Hematopoietic multipotent progenitor cell treated with erythropoietin and hydrocortisone succinate and interleukin-3 and kit ligand, for 17 days (in vitro differentiated cells): ENCODE data around the gene RNU7-1.
A peak's percentile ranks its signal among the peaks of the same experiment; 100 is the strongest.

Experiments
- DNase-seq: peaks from one replicate; pipeline ENCODE4 v3.0.0-alpha.2; 2015; ENCODE audit warnings: low spot score

RNU7-1 gene

DNA sequence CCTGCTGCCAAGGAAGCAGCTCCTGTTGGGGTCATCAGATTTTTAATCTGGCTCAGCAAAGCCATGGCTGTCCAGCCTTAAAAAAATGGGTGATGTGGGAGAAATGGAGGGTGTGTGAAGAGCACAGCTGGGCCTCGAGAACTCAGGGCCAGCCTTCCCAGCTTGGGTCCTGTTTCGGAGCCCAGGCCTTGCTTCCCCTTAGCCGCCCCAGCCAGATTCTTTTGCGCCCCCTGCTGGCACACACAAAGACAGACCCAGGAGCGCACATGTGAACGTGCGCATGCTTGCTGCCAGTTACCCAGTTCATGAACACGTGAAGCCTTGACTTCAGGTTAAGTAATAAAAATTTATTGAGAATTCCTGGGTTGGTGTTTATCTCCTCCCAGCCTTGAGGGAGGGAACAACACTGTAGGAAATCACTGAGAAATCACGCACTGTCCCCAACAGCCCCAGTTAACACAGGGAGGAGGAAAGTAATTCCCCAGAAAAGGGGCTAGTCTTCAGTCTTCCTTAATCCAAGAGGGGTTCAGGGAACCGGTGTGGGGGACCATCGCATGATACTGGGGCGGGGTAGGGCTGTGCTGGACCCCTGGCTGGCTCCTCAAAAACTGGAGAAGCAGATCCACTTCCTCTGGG, 21.5 kb downstream of the RNU7-1 start:
- DNase-seq, result peak; percentile 92

DNA sequence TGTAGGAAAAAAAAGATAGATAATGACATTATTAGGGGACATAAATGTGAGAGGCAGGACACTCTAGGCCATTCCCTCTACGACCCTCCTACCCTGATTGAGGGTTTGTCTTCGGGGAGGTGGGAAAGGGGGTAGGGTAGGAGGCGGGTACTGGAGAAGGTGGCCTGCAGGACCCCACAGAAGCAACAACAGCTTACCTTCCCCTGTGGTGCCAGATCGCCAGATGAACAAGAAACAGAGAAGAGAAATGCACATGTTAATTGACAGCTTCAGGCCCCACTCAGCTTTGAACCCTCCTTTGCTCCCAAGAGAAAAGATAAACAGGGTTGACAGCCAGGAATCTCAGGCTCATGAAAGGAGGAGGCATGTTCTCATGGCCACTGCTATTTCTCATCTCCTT, 22.1 kb downstream of the RNU7-1 start:
- no peak for DNase-seq

DNA sequence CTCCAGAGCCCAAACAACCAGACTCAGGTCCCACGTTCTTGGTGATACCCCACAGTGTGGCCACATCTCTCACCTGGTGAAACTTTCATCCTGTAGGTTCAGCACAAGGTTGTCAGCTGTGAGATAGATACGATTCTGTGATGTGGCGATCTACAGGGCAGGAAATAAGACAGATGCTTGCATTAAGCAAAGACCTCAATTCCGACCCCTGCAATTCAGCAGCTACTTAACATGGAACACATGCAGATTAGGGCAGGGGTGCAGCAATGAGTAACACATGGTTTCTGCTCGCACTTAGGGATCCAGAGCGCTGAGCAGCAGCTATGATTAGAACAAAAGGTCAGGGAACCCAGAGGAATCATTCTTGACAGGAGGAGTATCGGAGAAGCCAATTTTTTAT, 22.7 kb downstream of the RNU7-1 start:
- no peak for DNase-seq

DNA sequence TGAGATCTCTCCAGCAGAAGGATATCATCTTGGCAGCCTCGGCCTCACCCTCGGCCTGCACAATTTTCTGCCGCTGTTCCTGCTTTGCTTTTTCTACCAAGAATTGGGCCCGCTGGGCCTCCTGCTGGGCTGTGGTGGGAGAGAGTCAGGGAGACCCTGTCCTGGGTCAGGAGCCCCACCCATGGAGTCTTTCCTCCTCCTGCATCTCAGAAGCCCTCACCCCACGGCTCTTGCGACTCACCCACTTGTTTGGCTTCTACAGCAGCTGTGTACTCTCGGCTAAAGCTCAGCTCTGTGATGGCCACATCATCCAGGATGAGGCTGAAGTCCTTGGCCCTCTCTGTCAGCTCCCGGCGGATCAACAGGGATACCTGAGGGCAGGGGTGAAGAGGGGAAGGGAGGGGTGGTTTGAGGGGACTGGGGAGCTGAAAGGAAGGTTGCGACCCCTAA, 24.1 kb downstream of the RNU7-1 start:
- DNase-seq, result no peak

DNA sequence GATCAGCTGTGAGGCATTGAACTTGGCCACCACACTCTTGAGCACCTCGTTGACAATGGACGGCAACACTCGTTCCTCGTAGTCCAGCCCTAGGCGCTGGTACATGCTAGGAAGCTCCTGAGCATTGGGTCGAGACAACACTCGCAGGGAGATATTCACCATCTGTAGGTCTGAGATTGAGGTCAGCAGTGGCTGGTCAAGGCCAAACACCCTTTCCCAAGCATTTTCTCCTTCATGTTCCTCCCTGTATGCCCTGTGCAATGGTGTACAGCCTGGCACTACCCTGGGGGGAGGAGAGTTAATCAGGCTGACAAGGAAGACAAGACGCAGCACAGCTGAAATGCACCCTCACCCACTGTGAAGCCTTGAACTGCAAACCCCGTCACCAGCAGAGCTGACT, 24.8 kb downstream of the RNU7-1 start:
- DNase-seq, result no peak

DNA sequence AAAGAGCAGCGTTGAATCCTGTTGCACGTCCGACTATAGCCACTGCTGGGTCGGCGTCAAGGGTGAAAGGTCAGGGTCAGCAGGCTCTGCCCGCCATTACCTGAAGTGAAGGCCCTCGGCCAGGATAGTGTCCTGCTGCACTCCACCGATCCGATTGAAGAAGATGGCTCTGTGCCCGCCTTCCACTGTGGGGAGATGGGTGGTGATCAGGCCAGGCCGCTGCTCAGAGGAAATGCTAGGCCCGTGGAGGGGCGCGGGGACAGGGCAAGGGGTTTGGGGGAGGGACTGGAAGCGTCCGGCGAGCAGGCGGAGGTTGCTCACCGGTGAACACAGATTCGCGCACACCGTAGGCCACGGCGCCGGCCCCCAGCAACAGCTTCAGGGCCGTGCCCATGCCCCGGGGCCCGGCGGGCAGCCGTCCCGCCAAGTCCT, 26.5 kb downstream of the RNU7-1 start:
- DNase-seq, result no peak

DNA sequence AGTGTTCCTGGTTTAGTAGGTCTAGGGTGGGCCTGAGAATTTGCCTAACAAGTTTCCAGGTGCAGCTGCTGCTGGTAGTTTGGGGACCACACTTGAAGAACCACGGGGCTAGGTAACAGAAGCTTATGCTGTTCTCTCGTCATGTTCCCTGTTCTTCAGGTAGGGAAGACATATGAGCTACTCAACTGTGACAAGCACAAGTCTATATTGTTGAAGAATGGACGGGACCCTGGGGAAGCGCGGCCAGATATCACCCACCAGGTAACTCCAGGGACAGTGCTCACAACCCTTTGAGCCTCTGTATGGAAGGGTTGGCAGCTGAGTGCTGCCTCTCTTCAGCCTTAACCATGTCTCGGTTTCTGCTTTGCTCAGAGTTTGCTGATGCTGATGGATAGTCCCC, 30.6 kb downstream of the RNU7-1 start:
- DNase-seq, result no peak

DNA sequence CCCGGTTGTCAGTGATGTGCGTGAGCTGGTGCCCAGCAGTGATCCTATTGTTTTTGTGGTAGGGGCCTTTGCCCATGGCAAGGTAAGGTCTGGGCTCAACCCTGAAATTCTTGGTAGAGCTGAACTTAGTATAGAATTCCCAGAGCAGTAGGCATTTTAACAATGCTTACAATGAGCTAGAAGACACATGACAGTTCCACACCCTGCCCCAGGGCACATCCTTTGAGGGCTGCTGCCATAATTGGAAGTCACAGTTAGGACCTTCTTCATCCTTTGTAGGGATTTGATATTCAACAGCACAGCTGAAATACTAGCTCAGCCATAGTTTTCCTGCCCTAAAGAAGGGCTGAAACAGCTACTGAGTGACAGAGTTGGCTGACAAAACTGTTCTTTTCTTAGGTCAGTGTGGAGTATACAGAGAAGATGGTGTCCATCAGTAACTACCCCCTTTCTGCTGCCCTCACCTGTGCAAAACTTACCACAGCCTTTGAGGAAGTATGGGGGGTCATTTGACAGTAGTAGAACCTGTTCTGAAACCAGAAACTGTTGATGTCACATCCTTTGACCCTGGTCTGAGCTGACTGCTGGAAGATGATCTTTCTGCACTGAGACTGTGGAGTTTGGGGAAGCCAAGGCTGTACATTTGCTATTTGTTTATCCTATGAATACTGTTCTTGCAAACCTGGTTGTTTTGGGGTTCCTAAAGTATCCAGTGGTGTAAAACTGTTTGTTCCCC, 31.8 kb downstream of the RNU7-1 start:
- DNase-seq, result no peak

DNA sequence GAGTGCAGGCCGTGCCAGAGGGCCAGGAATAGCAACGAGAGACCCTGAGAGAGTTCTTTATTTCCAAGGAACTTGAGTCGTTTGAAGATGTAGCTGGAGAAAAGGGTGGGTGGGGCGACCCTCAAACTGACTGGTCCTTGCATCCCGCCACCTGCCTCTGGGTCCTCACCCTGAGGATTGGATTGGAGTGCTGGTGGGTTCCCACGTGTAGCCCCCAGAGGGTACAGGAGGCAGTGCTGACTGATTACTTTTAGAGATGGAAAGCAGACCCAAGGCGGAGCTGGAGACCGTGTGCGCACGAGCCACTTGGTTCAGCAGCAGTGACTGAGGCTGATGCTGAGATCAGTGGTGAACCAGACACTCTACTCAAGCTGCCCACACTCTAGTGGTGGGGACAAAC, 34.0 kb downstream of the RNU7-1 start:
- no peak for DNase-seq

DNA sequence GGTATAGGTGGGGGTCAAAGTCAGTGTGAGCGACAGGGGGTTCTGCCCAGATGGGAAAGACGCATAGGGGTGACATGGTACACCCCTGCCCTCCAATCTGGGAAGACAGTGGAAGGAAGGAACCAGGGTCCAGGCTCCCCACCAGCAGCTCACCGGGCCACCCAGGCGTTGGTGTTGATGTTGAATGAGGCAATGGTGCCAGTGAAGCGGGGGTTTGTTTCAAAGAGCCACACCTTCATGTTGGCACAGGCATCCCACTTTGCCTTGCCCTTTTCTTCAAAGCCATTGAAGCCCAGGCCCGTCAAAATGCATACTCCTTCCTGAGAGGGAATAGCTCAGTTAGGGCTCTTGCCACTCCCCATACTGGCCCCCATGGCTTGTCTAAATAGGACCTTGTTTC, 34.6 kb downstream of the RNU7-1 start:
- no peak for DNase-seq

DNA sequence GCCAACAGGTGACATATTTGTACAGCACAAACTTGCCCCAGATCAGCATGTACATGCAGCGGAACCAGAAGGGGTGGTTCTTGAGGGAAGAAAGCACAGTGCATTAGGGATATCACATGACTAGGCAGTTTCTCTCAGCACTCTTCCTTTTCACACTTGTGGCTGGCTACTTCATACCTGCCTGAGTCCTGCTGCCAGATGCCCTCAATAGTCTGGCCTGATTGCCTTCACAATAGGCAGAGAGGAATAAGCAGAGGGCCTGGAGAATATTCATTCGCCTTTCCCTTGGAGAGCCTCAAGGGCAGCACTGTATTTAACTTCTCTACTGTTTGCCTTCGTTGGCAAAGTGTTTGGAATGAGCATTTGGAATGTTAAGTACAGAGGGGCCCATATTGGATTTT, 35.0 kb downstream of the RNU7-1 start:
- DNase-seq, result no peak

DNA sequence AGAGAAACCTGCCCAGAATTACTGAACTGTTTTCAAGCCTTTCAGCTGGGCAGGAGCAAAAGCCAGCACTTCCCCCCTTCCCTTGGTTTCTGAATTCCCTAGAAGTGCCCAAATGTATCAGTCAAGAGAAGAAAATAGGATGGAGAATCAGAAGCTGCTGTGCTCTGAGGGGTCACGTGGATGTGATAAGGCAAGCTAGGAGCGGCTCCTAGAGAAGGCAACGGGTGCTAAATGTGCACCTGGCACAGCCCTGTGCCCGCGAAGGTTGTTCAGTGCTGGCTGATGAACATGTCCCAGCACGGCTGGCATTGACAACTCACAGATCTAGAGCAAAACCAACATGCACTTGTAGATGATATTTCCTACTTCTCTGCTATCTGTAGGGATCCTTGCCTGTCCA, 35.4 kb downstream of the RNU7-1 start:
- DNase-seq, result no peak

DNA sequence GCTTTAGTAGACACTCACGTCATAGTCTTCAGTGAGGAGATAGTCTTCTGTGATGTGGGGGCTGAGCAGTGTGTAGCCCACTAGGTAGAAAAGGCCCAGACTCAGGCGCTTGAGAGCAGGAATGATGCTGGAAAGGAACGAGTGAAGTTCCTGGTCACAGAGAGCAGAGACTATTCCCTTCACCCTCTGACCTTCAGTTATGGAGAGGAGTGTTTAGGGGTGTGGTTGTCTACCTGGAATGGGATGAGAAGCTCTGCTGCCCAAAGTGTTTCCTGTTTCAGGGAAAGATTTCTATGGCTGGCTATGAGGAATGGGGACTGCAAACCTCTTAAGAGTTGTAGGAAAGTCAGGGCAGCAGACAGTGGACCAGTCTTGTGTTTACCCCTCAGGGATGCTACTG, 35.8 kb downstream of the RNU7-1 start:
- DNase-seq, result no peak

DNA sequence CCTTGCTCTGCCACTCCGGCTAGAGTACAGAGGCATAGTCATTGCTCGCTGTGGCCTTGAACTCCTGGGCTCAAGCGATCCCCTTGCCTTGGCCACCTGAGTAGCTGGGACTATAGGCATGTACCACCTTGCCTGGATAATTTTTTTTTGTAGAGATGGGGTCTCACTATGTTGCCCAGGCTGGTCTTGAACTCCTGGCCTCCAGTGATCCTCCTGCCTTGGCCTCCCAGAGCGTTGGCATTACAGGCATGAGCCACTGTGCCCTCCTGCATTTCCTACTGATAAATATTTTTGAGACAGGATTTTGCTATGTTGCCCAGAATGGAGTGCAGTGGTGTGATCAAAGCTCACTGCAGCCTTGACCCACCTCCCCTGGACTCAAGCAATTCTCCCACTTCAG, 36.5 kb downstream of the RNU7-1 start:
- DNase-seq, result no peak

DNA sequence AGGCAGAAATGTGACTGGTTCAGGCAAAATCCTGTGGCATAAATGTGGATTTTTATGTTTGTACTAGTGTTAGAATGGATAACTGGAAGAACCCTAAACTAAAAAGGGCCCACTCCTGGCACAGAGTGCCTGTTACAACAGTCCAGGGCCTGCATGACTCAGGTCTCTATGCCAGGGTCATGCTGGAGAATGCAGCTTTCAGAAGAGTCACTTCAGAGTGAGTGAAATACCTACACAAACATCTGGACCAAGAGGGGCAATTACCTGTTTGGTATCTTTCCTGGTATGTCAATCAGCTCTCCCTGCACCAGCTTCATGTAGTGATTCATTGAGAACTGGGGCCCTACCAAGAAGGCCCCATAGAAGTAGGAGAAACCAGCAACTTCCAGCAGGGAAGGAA, 37.1 kb downstream of the RNU7-1 start:
- DNase-seq, result no peak

DNA sequence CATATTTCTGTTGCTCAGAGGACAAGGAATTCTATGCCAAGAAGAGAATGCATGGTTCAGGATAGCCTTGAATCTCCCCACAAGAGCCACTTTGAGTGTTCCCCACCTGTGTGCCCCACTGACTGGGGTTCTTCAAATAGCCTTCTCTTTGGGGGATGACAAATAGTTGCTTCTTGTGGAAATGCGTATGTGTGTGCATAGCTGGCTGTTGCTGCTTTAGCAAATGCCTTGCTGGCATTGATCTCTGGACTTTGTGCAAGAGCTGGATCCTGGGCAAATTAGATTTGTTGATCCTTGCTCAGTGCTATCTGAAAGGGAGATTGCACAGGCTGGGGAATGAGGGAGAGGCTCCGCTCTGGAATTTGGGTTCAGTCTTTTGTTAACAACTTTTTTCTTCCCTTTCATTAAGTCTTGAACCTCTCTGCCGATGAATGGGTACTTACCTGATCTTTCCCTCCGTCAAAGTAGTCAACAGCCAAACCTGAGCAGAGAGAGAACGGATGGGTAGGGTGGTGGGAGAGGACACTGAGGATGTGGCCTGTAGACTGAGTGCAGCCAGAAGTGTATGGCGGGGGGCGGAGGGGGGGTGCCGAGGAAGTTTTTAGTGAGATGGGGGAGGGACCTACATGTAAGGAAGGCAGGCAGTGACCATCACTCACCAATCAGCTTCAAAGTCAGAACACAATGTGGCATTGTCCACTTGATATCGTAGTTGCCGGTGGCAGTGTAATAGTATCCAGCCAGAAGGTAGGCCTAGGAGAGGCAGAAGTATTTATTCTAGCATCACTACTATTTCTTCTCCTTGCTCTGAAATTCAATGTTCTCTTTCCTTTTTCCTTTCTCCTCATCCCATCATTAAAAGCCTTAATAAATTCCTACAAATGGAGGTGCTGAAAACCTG, 37.8 kb downstream of the RNU7-1 start:
- no peak for DNase-seq

DNA sequence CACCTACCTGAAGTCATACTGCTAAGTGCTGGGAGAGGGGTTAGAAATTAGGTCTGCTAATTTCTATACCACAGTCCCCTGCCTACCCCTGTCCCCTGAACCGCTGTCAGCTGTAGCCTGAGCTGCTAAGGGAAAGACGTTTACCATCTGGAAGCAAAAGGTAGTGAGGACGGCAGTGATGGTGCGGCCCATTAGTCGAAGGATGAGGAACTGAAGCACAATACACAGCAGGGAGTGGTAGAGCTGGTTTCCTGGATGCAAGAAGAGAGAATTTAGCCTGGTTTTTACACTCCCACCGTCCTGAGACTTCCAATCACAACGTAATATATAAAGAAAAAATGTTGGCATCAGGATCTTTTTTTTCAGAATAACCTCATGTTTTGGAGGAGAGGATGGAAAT, 38.9 kb downstream of the RNU7-1 start:
- DNase-seq, result no peak

DNA sequence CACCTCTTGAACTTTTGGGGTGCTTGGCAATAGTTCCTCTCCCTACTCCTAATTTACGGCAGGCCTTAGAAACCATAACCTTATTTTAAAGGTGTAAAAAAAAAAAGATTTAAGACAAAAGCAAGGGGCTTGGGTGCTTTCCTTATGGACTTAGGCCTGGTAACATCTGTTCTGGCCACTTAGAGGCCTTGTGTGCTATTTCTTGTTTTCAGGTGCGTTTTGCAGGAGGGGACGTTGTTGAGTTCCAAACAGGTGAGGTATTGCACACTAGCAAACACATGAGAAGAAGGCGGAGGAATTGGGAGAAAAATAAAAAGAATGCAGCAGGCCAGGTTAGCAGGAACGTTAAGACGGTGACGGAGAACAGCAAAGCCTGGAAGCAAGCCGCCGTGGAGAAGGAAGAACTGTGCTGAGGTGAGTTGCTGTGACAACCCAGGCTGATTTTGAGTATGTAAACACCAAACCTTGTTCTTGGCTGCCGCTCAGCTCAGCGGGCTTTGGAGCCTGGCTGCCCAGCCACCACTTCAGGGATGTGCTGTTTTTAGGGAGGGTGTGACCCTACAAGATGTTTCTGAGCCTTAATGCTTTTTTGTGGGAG, 44.4 kb downstream of the RNU7-1 start:
- no peak for DNase-seq
